Muscle layer of colon (tissue), 2 donors: ENCODE results near the gene SERPINA5.

Experiments
- H3K27ac ChIP-seq: one replicate; pipeline ENCODE4 v1.7.0; 2013; ENCODE audit warnings: low read depth, mild to moderate bottlenecking, low read length, moderate library complexity
- H3K27me3 ChIP-seq, 2 donors: one replicate each; pipeline ENCODE4 v1.7.0; 2013; ENCODE audit warnings: low read length in 2 of 2, mild to moderate bottlenecking in 2 of 2; ENCODE audit not compliant: insufficient read depth in 2 of 2, control insufficient read depth in 1 of 2
- H3K36me3 ChIP-seq: one replicate; pipeline ENCODE4 v1.7.0; 2013; ENCODE audit warnings: mild to moderate bottlenecking, low read length; ENCODE audit not compliant: insufficient read depth
- H3K4me1 ChIP-seq: one replicate; pipeline ENCODE4 v1.7.0; 2013; ENCODE audit warnings: mild to moderate bottlenecking, low read length; ENCODE audit not compliant: insufficient read depth
- H3K4me3 ChIP-seq, 2 donors: one replicate each; pipeline ENCODE4 v1.7.0; 2013; ENCODE audit warnings: low read length in 2 of 2, low read depth in 1 of 2, mild to moderate bottlenecking in 1 of 2, moderate library complexity in 1 of 2
- H3K9ac ChIP-seq: one replicate; pipeline ENCODE4 v1.7.0; 2013; ENCODE audit warnings: low read length
- H3K9me3 ChIP-seq: one replicate; pipeline ENCODE4 v1.7.0; 2013; ENCODE audit warnings: mild to moderate bottlenecking, low read length
- donor health status: abdominal sarcoma.
- donor health status: Adenocarcinoma of cecum.

SERPINA5 gene, protein sequence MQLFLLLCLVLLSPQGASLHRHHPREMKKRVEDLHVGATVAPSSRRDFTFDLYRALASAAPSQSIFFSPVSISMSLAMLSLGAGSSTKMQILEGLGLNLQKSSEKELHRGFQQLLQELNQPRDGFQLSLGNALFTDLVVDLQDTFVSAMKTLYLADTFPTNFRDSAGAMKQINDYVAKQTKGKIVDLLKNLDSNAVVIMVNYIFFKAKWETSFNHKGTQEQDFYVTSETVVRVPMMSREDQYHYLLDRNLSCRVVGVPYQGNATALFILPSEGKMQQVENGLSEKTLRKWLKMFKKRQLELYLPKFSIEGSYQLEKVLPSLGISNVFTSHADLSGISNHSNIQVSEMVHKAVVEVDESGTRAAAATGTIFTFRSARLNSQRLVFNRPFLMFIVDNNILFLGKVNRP

GRCh38 chr14:94581127-94581999 is at the start of gene SERPINA5:
TSS of gene SERPINA5 (plus strand) at chr14:94581426. CDS start at chr14:94587363, 5,937 bp downstream.
- H3K9ac ChIP-seq: no peak within 1 kb of the TSS
- no peaks in the 10 kb centered on the region for H3K27me3 ChIP-seq
- no peaks in the 10 kb centered on the region for H3K36me3 ChIP-seq
- H3K9me3 ChIP-seq: no peaks in the 10 kb centered on the region
- no peak within 1 kb of the TSS for H3K4me3 ChIP-seq
- no peak within 1 kb of the TSS for H3K27ac ChIP-seq
- H3K4me1 ChIP-seq: no peaks in the 10 kb centered on the region

GRCh38 chr14:94532447-94532846 is 48.8 kb upstream of the SERPINA5 start:
- Histone ChIP-seq H3K9me3 (no peaks in the 10 kb centered on the region), H3K4me3 (no peak overlapping the region), H3K4me1 (no peaks in the 10 kb centered on the region), H3K27me3 (no peaks in the 10 kb centered on the region), H3K27ac (no peak overlapping the region), H3K36me3 (no peaks in the 10 kb centered on the region), H3K9ac (no peak overlapping the region)

GRCh38 chr14:94535506-94535905 is 45.7 kb upstream of the SERPINA5 start:
- Histone ChIP-seq H3K27me3 (no peaks in the 10 kb centered on the region), H3K36me3 (no peaks in the 10 kb centered on the region), H3K4me3 (no peak overlapping the region), H3K9me3 (no peaks in the 10 kb centered on the region), H3K27ac (no peak overlapping the region), H3K4me1 (no peaks in the 10 kb centered on the region), H3K9ac (no peak overlapping the region)

- H3K9me3 ChIP-seq: no peaks in the 10 kb centered on the region
- H3K4me1 ChIP-seq: no peaks in the 10 kb centered on the region
- no peaks in the 10 kb centered on the region for H3K36me3 ChIP-seq
- H3K9ac ChIP-seq: no peak overlapping the region
- H3K27me3 ChIP-seq: no peaks in the 10 kb centered on the region
- no peak overlapping the region for H3K4me3 ChIP-seq
- H3K27ac ChIP-seq: no peak overlapping the region
Measured at GRCh38 chr14:94536836-94537235, 44.4 kb upstream of the SERPINA5 start.

- H3K27me3 ChIP-seq: no peaks in the 10 kb centered on the region
- no peak overlapping the region for H3K27ac ChIP-seq
- no peaks in the 10 kb centered on the region for H3K36me3 ChIP-seq
- no peak overlapping the region for H3K9ac ChIP-seq
- H3K9me3 ChIP-seq: no peaks in the 10 kb centered on the region
- no peaks in the 10 kb centered on the region for H3K4me1 ChIP-seq
- H3K4me3 ChIP-seq: no peak overlapping the region
Measured at GRCh38 chr14:94538070-94538740, 43.0 kb upstream of the SERPINA5 start.

DNA sequence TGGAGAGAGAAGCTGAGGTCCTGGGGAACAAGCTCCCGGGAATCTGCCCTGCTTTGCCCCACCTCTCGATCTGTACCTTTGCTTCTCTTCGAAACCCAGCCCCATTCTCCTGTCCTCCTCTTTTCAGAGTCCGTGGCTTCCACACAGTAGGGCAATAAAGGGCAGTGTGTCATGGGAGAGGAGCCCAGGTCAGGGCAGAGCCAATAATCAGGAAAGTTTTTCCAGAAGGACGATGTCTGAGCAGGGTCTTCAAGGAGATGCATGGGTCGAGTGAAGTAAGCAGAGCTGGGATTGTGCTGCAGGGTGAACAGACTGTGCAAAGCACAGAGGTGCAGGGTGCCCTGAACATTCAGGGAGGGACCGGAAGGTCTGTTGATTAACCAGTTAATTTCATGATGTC is 42.0 kb upstream of the SERPINA5 start:
- Histone ChIP-seq H3K9ac (no peak overlapping the region), H3K27me3 (no peaks in the 10 kb centered on the region), H3K4me1 (no peaks in the 10 kb centered on the region), H3K27ac (no peak overlapping the region), H3K9me3 (no peaks in the 10 kb centered on the region), H3K4me3 (no peak overlapping the region), H3K36me3 (no peaks in the 10 kb centered on the region)

DNA sequence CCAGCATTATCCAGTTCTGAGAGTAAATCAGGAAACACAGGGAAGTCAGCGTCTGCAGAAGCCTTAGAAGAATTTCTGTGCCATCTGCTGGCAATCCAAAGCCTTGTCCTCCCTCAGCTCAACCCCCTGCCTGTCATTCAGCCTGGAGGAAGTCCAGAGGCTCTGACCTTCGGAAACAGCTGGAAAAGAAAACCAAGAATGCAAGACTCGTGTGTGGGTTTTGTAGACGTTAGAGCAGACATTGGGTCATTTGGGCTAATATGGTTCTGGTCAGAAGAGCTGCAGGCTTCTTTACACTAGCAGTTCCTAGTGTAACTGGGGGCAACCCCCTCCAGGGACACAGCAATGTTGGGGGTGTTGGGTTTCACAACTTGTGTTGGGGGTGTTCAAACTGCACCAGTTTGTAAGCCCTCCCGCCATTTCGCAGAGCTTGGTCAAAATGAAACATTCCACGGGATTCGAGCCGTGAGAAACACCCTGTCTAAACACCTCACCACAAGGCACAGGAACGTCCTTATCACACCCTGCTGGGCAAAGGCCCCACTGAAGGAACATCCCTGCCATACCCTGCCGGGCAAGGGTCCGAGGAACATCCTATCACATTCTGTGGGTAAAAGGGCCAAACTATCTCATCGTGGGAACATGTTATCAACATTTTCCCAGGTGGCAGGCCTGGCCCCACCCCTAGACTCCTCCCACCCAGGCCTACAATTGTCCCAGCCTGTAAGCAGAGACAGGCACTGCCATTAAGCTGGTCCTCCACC is 41.0 kb upstream of the SERPINA5 start:
- Histone ChIP-seq H3K36me3 (no peaks in the 10 kb centered on the region), H3K9me3 (no peaks in the 10 kb centered on the region), H3K4me3 (no peak overlapping the region), H3K27ac (no peak overlapping the region), H3K27me3 (no peaks in the 10 kb centered on the region), H3K9ac (no peak overlapping the region), H3K4me1 (no peaks in the 10 kb centered on the region)

DNA sequence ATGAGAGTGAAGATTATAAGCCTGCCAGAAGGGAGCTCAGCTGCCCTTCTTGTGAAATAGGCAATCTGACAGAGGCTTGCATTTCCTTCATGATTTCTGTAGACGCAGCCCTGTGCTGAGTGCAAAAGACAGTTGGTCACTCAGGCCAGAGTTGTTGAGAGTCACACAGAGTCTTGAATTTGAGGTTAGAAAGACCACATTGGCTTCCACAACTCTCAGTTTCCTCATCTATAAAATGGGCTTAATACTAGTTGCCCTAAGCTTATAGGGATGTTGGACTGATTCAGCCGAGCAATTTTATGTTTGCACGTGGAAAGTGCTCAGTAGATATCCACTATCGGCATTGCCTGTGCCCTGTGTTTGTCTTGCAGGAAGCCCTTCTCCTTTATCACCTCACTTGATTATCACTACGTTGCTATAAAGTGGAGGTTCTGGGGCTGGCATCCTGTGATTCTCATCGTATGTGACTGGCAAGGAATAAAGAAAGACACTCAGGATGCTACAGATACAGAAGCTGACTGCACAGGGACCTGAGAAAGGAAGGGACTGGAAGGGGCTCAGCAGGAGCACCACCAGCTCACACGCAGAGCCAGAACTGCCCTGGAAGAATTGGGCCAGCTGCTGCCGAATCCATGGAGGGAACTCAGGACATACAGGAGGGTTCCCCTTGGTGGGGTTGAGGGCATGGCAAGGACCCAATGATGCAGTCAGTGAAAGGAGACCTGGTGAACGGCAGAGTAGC is 39.8 kb upstream of the SERPINA5 start:
- Histone ChIP-seq H3K27ac (no peak overlapping the region), H3K4me3 (no peak overlapping the region), H3K9ac (no peak overlapping the region), H3K36me3 (no peaks in the 10 kb centered on the region), H3K9me3 (no peaks in the 10 kb centered on the region), H3K27me3 (no peaks in the 10 kb centered on the region), H3K4me1 (no peaks in the 10 kb centered on the region)

- H3K27ac ChIP-seq: no peak overlapping the region
- no peaks in the 10 kb centered on the region for H3K4me1 ChIP-seq
Measured at GRCh38 chr14:94542111-94542810, 39.0 kb upstream of the SERPINA5 start.

DNA sequence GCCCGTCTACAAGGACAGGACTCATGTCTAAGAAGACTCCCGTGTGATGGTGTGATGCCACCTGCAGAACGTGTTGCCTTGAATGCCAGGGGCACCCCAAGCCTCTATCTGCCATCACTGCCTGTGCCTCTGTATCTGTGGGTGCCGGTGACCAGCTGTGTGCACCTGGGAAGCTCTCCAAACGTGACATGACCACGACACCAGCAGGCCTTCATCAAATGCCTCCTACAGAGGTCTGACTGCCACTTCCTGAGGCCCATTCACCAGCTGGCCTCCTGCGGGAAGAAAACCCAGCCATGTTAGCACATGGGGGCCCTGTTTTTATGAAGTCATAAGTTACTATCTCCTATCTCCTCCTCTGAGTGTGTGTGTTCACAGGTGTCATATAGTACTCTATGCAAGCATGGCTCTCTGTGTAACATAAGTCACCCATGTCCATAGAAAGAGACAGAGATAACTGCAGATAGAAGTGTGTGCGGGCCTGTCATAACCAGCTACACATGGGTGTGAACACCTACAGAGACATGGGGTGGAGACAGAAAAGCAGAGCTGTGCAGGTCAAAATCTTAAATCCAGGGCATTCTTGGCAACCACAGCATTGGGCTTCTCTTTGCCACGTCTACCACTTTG is 38.3 kb upstream of the SERPINA5 start:
- no peaks in the 10 kb centered on the region for H3K27me3 ChIP-seq
- no peaks in the 10 kb centered on the region for H3K9me3 ChIP-seq
- no peak overlapping the region for H3K9ac ChIP-seq
- H3K36me3 ChIP-seq: no peaks in the 10 kb centered on the region
- no peaks in the 10 kb centered on the region for H3K4me1 ChIP-seq
- no peak overlapping the region for H3K4me3 ChIP-seq
- H3K27ac ChIP-seq: no peak overlapping the region

More at GRCh38 chr14:94542111-94542810, 39.0 kb upstream of the SERPINA5 start:
- Histone ChIP-seq H3K9ac (no peak overlapping the region), H3K27me3 (no peaks in the 10 kb centered on the region), H3K36me3 (no peaks in the 10 kb centered on the region), H3K4me3 (no peak overlapping the region), H3K9me3 (no peaks in the 10 kb centered on the region)
